GM18861 (cell line): ENCODE results near the gene G3BP2.

ENCODE experiments used
- ATAC-seq: cut with Tn5 transposase; IDR thresholded peaks from one replicate; pipeline ENCODE4 v1.9.1; 2021; ENCODE audit not compliant: unreplicated experiment

The G3BP2 gene

DNA sequence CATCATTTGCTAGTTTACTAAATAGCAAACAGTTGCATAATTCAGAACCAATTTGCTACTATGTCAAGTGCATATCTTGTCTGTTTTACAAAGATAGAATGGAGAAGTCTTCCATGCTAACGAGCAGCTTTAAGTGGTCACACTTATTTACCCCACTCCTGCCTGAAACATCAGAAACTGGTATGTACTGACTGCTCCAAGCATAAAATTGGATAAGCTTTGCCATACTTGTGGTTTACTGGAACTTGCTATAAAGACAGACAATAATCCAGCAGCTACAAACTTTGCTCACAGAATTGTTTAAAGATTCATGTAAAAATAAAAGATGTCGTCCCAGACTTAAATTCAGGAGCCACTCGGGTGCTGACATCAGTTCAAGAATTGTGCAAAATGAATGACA lies 29.6 kb downstream of the G3BP2 start:
- ATAC-seq, result no peak

DNA sequence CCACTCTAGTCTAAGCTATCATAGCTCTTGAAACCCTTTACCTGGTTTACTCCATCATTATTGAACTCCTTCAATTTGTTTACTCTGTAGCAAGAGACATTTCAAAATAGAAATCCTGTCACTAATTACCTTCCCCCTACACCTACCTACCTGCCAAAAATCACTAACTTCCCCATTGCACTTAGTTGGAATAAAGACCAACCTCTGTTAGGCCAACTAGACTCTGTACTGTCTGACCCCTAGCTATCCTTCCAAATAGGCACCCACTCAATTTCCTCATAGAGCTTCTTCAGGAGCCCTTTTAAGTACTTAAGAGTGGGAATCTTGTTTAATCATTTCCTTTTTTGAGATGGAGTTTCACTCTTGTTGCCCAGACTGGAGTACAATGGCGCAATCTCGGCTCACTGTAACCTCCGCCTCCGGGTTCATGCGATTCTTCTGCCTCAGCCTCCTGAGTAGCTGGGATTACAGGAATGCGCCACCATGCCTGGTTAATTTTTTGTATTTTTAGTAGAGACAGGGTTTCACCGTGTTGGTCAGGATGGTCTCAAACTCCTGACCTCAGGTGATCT lies 34.0 kb downstream of the G3BP2 start:
- no peak for ATAC-seq

DNA sequence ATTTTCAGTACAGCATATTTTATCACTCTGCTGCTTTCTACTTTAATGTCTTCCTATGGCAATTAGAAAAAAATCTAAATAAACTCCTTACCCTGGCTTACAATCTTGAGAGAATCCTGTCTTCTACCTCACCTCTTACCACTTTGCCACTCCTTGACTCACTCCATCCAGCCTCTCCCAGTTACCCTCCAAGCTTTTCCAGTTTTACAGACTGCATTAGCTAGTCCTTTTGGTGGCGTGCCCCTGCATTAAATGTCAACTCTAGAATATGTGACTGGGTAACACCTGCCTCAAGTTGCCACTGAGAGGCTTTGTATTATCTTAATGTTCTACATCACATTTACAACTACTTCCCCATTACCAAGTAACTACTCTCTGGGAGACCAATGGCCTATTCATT lies 35.4 kb downstream of the G3BP2 start:
- no peak for ATAC-seq

DNA sequence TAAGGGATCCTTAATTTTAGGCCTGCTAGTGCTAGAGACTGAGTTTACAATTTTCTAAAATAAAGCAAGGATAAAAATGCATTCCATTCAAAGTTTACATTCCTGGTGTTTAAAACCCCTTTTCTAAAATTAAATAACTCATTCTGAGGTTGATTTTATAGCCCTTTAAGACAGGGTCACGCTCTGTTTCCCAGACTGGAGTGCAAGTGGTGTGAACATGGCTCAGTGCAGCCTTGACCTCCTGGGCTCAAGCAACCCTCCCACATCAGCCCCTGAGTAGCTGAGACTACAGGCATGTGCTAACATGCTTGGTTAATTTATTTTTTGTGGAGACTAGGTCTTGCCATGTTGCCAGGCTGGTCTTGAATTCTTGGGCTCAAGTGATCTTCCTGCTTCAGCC lies 36.0 kb downstream of the G3BP2 start:
- ATAC-seq, result no peak

DNA sequence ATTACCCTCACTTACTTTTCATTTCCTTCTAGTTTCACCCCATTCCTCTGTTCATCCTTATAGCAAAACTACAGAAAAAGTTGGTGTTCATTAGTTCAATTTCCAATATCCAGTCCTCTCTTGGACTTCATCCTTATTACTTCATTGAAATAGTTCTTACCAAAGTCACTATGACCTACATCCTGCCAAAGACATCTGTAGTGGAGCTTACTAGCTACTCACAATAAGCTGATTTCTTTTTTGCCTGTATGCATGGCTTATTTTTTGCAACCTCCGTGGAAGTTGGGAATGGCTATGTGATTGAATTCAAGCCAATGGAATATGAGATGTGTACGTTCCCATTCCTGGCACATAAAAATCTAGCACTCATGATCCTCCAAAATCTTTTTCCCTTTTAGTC lies 38.3 kb downstream of the G3BP2 start:
- ATAC-seq, result no peak

DNA sequence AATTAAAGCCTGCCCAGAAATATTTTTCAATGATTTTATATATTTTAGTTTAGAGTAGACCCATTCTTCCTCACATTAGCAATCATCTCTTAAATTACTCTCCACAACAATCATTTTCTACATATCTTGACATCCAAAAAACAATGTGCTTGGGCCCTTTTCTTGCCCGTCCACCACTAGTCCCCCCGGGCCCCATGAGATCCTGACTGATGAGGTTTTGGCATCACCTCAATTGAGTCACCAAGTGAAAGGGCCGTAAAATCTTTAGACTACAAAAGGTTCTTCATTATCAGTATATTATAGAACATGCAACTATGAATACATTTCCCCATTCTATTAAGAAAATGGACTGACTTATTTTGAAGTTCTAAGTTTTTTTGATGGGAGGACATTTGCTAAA lies 38.9 kb downstream of the G3BP2 start:
- ATAC-seq, result no peak

DNA sequence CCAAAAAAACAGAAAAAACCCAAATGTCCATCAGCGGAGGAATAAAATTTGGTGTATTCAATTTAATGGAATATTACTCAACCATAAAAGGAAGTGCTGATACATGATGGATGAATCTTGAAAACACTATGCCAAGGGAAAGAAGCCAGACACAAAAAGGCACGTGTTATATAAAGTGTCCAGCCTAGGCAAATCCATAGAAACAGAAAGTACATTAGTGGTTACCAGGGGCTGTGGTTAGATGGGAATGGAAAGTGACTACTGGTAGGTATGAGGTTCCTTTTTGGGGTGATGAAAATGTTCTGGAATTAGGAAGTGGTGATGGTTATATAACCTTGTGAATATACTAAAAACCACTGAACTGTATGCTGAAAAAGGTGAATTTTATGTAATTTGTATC lies 39.4 kb downstream of the G3BP2 start:
- no peak for ATAC-seq

DNA sequence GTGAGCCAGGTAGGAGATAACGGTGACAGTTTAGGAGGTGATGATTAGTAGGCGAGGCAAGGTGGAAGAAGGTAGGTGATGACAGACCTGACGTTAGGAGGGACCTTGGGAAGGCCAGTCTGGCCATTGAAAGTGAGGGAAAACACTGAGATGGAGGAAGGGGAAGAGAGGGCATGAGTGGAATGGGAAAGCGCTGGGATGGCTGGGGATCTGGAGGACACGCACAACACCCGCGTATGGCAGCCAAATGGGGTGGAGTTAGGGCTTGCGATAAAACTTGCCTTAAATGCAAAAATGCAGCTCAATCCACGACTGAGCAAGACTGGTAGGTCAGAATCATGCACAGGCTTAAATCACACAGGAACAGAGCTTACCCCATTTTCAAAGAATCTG lies 42.3 kb downstream of the G3BP2 start:
- no peak for ATAC-seq

DNA sequence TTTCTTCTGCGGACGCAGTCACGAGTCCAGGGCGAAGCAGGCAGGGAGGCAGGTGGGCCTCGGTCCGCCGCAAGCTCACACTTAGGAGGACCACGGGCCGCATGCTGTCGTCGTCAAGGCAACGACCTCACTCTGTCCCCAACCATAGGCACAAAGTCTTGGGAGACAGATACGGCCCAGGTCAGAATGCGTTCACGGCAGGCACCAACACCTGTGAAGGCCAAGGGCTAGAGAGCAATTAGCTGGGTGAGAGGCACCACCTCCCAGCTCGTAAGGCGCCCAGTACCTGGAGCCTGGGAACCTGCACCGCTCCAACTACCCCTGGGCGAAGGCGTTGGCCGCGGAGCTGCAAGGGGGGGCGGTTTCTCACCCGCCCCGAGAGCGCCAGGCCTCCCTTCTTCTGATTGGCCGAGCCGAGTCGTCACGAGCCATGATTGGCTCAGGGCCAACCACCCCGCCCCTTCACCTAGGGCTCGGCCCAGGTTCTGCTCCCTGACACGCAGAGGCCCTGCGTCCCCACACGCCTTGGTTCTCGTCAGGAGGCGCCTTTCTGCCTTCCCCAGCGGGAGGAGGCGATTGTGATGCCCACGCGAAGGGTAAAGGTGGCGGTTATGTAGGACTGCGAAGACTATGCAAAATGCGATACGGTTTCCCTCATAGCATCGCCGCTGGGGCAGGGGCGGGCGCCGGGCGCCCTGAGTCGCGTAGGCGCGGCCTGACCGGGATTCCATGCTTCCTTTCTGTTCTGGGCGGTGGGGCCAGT lies 42.9 kb downstream of the G3BP2 start, which contains the start of gene CDKL2:
Gene CDKL2 (minus strand): TSS at position 355 of the 763 bp plus-strand sequence. CDS start 4,540 bp downstream, outside the sequence.
- ATAC-seq, result peak; percentile 95

DNA sequence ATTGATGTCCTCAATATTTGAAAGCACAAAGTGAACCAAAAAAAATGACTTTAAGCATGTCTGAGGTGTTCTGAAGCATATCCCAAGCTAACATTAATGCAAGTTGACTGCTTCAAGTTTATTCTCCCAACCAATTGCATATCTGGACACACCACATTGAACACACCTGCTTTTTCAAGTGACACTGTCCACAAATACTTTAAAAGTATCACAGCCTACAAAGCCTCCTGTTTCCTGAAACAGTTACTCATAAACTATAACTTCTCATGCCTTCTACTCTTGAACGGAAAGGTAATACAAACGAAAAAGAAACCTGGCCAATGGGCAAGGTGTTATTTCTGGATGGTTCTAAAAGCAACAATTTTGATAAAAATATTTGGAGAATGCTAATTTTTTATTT lies 44.0 kb downstream of the G3BP2 start:
- no peak for ATAC-seq

DNA sequence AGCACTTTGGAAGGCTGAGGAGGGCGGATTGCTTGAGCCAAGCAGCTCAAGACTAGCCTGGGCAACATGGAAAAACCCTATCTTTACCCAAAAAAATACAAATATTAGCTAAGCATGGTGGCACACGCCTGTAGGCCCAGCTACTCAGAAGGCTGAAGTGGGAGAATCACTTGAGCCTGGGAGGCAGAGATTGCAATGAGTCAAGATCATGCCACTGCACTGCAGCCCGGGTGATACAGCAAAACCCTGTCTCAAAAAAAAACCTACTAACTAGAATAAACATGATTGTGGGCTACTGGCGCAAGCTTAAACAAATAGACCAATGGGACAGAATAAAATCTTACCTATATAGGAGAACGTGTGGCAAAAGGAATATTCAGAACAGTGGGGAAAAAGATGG lies 50.2 kb downstream of the G3BP2 start:
- ATAC-seq, result no peak

DNA sequence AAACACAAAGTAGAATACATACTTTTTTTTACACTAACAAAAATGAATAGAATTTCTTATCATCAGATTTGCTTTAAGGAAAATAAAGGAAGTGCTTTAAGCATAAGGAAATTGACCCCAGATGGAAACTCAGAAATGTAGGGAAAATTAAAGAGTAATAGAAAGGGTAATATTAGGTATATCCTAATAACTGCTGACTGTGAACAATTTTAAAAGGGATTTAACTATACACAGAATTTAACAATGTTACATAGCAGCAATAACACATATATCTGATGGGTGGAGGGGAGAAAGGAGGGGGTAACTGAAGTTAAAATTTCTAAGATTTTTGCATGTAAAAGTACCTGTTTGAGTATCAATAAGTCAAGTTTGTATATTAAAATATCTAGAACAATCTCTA lies 51.5 kb downstream of the G3BP2 start:
- no peak for ATAC-seq

DNA sequence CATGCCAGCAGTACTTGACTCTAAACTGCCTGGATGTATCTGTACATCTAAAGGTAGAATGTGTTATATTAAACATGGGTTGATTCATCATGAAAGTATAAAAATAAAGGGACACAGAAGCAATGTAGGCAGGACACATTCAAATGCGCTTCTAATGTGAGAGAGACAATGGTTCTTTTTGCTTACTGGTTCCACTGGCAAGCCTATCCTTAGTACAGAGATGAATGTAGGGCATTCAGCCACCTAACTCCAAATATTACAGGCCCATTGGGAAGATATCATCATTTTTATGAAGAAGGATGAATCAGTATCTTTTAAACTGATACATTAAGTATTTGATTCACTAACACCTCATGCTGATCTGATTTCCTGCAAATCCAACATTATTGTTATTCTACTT lies 60.9 kb downstream of the G3BP2 start:
- no peak for ATAC-seq

DNA sequence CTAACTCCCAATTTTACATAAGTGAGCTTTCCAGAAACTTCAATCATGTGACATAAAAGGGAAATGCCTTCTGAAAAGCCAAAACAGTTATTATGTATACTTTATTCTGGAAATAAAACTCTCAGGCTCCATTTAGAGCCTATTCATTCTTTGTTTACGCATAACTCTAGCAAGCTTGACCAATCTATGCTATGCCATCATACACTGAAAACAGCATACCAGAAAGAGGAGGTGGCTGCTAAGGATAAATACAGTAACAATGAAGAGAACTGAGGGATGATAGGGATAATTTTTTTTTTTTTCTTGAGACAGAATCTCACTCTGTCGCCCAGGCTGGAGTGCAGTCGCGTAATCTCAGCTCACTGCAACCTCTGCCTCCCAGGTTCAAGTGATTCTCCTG lies 67.3 kb downstream of the G3BP2 start:
- ATAC-seq, result no peak

DNA sequence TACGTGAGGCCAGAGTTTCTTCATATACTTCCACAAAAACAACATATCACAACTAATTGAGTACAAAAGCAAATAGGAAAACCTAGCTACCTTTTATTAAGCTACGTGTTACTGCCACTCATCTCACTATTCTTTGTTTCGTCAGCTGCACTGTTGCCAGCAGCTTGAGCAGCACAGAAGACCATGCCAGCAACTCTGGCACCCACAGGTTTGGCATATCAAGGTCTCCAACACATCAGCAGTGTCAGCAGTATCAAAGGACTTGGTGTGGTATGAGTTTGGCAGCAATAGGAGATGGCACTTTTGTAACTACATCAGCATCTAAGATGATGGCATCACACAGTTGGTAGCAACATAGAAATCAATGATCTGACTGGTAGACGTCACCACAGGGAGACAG lies 73.6 kb downstream of the G3BP2 start:
- ATAC-seq, result no peak

DNA sequence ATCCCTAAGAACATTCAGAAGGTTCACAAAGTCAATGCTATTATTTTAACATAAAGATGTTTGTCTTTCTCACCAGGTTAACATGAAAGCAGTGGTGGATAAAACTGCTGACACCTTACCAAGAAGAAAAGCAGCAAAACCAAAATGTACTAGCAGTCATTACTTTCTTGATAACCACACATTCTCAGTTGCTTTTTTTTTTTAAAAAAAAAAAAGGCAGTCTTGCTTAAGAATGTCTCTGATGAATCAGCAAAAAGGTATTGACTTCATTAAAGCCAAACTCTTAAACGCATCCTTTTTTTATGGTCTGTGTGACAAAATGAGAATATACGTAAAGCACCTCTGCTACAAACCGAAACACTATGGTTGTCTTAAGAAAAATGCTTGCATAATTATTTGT lies 74.8 kb downstream of the G3BP2 start:
- no peak for ATAC-seq

DNA sequence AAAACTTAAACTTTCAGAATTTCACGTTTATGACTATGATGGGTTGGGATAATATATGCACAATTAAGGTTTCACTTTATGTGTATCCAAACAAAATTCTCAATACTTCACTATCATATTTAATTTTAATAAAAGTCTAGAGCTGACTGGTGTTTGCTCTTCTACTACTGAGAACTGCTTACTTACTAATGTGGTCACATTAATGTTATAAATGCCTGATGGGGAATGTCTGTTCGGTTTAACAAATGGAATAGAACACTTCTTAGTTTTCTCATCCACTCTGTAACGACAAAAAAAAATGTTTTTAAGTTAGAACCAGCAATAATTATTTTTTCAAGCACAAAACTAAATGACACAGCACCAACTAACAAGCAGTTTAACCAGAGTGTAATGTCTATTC lies 77.2 kb downstream of the G3BP2 start:
- ATAC-seq, result no peak

DNA sequence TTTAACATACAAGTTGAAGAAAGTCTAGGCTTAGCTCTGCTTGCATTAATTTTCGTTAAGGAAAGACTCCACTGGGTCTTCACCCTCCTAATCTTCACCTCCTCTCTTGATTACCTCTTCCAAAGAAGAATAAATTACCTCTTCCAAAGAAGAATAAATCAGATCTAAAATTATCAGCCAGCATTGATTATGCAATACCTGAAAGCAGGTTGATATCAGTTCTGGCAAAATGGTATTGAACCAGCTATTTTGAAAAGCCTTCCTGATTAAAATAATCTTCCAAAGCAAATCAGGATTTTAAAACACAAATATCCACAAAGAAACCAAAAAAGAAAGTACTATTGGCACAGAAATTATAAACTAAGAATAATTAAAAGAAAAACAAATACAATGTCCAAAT lies 79.8 kb downstream of the G3BP2 start:
- no peak for ATAC-seq
